Measurements from ENCODE around the gene VAC14.

DNA sequence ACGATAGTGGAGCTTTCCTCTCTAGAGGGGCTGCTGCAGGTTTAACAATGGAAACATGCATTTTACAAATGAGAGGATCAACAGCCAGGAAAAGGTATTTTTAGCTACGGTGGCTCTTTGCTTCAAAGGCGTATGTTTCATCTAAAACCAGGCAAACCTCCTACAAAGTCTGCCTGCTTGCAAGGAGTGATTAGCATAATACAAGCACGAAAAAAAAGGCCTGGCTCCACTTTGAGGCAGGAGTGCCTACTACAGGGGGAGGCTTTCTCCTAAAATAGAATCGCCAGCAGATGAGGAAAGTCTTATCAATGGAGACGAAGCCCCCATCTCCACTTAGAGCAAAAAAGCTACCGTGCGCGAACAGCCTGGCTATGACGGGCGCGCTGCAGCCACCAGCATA lies 88.0 kb downstream of the VAC14 start:
- TF ChIP-seq, protein P1, sequence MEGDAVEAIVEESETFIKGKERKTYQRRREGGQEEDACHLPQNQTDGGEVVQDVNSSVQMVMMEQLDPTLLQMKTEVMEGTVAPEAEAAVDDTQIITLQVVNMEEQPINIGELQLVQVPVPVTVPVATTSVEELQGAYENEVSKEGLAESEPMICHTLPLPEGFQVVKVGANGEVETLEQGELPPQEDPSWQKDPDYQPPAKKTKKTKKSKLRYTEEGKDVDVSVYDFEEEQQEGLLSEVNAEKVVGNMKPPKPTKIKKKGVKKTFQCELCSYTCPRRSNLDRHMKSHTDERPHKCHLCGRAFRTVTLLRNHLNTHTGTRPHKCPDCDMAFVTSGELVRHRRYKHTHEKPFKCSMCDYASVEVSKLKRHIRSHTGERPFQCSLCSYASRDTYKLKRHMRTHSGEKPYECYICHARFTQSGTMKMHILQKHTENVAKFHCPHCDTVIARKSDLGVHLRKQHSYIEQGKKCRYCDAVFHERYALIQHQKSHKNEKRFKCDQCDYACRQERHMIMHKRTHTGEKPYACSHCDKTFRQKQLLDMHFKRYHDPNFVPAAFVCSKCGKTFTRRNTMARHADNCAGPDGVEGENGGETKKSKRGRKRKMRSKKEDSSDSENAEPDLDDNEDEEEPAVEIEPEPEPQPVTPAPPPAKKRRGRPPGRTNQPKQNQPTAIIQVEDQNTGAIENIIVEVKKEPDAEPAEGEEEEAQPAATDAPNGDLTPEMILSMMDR (IDR thresholded peaks at IDR 0.05): no peak
- TF ChIP-seq POLR2A (IDR thresholded peaks at IDR 0.05): no peak
